Measurements from ENCODE around the gene LOXL1.
A peak's percentile ranks its signal among the peaks of the same experiment; 100 is the strongest.

LOXL1 gene

DNA sequence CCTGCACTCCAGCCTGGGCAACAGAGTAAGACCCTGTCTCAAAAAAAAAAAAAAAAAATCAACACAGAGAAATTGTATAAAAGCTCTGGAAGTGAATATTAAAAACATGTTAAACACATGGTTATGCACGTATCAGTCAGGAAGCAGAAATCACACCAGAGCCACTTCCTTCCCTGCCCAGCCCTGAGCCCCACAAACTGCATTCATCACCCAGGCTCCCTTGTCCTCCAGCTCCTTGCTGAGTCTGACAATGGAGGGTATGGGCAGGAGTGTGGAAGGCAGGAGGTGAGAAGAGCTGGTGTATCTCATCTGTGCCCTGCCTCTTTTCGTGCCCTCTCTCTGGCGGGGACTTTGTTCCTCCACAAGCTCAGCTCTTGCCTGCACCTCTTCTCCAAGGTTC is 12.1 kb upstream of the LOXL1 start:
- no peak overlapping the region for H3K9ac ChIP-seq (ENCODE audit: low read depth, low read length)
- peaks cover 3% of the 10 kb centered on the region for H3K9me3 ChIP-seq (ENCODE audit: control insufficient read depth, insufficient read depth, low read length)
- H3K36me3 ChIP-seq (ENCODE audit: control insufficient read depth, insufficient read depth, low read length) = peaks cover 3% of the 10 kb centered on the region
- H3K4me3 ChIP-seq (ENCODE audit: low read depth, low read length) = no peak overlapping the region
- H3K4me1 ChIP-seq (ENCODE audit: control insufficient read depth, insufficient read depth, low read length) = no peaks in the 10 kb centered on the region
- no peaks in the 10 kb centered on the region for H3K27me3 ChIP-seq (ENCODE audit: control insufficient read depth, insufficient read depth, low read length)

DNA sequence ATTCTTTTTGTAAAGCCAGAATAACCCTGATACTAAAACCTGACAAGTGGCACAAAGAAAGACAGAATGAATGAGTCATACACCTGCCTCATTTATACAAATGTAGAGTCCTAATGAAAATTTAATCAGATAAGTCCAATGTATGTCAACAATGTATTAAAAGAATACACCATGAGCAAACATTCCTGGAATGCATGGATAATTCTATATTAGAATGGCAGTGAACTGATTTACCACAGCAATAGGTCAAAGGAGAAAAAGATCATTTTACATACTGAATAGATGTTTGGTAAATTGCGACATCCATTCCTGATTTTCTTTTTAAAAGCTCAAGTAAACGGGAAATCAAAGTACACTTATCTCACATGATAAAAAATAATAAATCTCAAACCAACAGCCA is 11.2 kb upstream of the LOXL1 start:
- Histone ChIP-seq H3K9me3 (ENCODE audit: control insufficient read depth, insufficient read depth, low read length) (peaks cover 3% of the 10 kb centered on the region), H3K9ac (ENCODE audit: low read depth, low read length) (no peak overlapping the region), H3K4me1 (ENCODE audit: control insufficient read depth, insufficient read depth, low read length) (no peaks in the 10 kb centered on the region), H3K4me3 (ENCODE audit: low read depth, low read length) (no peak overlapping the region), H3K27me3 (ENCODE audit: control insufficient read depth, insufficient read depth, low read length) (no peaks in the 10 kb centered on the region), H3K36me3 (ENCODE audit: control insufficient read depth, insufficient read depth, low read length) (peaks cover 3% of the 10 kb centered on the region)

GRCh38 chr15:73918784-73919183 is 7.5 kb upstream of the LOXL1 start:
- Histone ChIP-seq H3K9me3 (ENCODE audit: control insufficient read depth, insufficient read depth, low read length) (peaks cover 3% of the 10 kb centered on the region), H3K36me3 (ENCODE audit: control insufficient read depth, insufficient read depth, low read length) (peaks cover 3% of the 10 kb centered on the region), H3K9ac (ENCODE audit: low read depth, low read length) (no peak overlapping the region), H3K4me3 (ENCODE audit: low read depth, low read length) (no peak overlapping the region), H3K27me3 (ENCODE audit: control insufficient read depth, insufficient read depth, low read length) (peaks cover 3% of the 10 kb centered on the region), H3K4me1 (ENCODE audit: control insufficient read depth, insufficient read depth, low read length) (peaks cover 18% of the 10 kb centered on the region)

GRCh38 chr15:73919706-73920105 is 6.6 kb upstream of the LOXL1 start:
- no peak overlapping the region for H3K9ac ChIP-seq (ENCODE audit: low read depth, low read length)
- H3K9me3 ChIP-seq (ENCODE audit: control insufficient read depth, insufficient read depth, low read length) = peaks cover 3% of the 10 kb centered on the region
- H3K36me3 ChIP-seq (ENCODE audit: control insufficient read depth, insufficient read depth, low read length) = peaks cover 3% of the 10 kb centered on the region
- H3K27me3 ChIP-seq (ENCODE audit: control insufficient read depth, insufficient read depth, low read length) = peaks cover 3% of the 10 kb centered on the region
- H3K4me1 ChIP-seq (ENCODE audit: control insufficient read depth, insufficient read depth, low read length) = peaks cover 26% of the 10 kb centered on the region
- H3K4me3 ChIP-seq (ENCODE audit: low read depth, low read length) = no peak overlapping the region

DNA sequence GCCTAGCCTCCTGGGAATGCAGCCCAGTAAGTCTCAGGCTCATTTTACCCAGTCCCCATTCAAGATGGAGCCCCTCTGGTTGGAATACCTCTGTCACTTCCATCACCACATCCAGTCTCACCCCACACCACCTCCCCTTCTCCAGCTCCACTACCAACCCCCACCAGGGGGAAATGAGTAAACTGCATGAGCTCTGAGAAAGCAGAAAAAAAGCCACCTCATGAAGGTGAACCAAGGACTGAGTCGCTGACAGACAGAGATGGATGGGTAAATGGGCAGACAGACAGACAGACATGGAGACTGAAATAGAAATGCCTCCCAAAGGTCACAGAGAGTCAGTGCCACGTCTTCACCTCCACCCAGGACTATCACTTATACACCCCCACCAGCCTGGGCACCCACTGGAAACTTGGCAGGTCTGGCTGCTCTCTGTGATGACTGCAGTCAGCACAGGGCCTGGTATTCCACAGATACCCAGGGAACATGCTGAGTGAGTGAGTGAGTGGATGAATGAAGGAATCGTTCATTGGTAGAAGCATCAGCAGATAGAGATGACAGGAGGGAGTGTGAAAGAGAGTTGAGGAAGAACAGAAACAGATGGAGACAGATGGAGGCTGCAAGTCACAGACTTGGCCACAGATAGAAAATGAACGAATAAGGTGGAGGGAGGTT is 4.9 kb upstream of the LOXL1 start:
- H3K27me3 ChIP-seq (ENCODE audit: control insufficient read depth, insufficient read depth, low read length) = peaks cover 6% of the 10 kb centered on the region
- H3K9ac ChIP-seq (ENCODE audit: low read depth, low read length) = no peak overlapping the region
- H3K36me3 ChIP-seq (ENCODE audit: control insufficient read depth, insufficient read depth, low read length) = no peaks in the 10 kb centered on the region
- H3K4me1 ChIP-seq (ENCODE audit: control insufficient read depth, insufficient read depth, low read length) = peaks cover 39% of the 10 kb centered on the region
- H3K9me3 ChIP-seq (ENCODE audit: control insufficient read depth, insufficient read depth, low read length) = peaks cover 3% of the 10 kb centered on the region
- no peak overlapping the region for H3K4me3 ChIP-seq (ENCODE audit: low read depth, low read length)

DNA sequence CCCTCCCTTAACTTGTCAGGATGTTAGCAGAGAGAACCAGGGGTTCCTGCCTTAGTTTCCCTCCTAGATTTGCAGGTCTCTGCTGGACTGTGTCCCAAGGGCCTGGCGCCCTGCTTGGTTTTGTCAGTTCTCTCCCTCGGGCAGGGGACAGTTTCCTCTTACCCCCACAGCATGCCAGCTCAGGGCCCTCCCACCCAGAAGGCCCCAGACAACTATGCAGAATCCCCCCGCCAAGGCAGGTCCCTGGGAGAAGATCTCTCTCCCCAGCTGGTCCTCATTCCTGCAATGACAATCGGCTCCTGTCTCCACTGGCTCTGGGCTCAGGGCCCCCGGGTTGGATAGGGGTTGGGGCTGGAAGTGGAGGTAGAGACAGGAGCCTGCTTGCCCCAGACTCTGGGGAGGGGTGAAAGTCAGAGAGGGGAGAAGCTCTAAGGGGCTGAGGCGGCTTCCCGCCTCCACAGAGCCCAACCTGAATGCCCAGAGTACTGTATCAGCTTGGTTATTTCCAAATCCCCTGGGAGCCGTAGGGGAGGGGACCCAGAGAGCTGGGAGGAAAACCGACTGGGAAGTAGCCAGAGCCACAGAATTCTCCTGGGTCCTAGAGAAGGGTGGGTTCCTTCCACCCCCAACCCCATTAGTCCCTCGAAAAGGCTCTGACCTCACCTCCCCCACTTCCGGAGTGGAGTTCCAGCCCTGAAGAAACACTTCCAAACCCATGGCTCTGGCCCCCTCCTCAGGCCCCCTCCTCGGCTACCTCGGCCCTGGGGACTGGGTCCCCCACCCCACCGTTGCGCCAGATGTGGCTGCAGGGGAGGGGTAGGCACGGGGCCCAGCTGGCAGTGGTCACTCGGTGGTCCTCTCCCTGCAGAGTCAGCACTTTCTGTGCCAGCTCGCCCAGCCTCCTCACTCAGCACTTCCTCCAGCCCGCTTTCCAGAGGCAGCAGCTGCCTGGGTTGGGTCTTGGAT is 3.8 kb upstream of the LOXL1 start:
- peak overlapping the region; percentile 30 for H3K4me3 ChIP-seq (ENCODE audit: low read depth, low read length)
- no peak overlapping the region for H3K9ac ChIP-seq (ENCODE audit: low read depth, low read length)
- H3K4me1 ChIP-seq (ENCODE audit: control insufficient read depth, insufficient read depth, low read length) = peaks cover 39% of the 10 kb centered on the region
- peaks cover 6% of the 10 kb centered on the region for H3K27me3 ChIP-seq (ENCODE audit: control insufficient read depth, insufficient read depth, low read length)
- peaks cover 3% of the 10 kb centered on the region for H3K9me3 ChIP-seq (ENCODE audit: control insufficient read depth, insufficient read depth, low read length)
- H3K36me3 ChIP-seq (ENCODE audit: control insufficient read depth, insufficient read depth, low read length) = no peaks in the 10 kb centered on the region

GRCh38 chr15:73923156-73923487 is 3.1 kb upstream of the LOXL1 start:
- Histone ChIP-seq H3K4me3 (ENCODE audit: low read depth, low read length) (peak overlapping the region; percentile 30), H3K27me3 (ENCODE audit: control insufficient read depth, insufficient read depth, low read length) (peaks cover 6% of the 10 kb centered on the region), H3K4me1 (ENCODE audit: control insufficient read depth, insufficient read depth, low read length) (peaks cover 41% of the 10 kb centered on the region), H3K36me3 (ENCODE audit: control insufficient read depth, insufficient read depth, low read length) (no peaks in the 10 kb centered on the region), H3K9me3 (ENCODE audit: control insufficient read depth, insufficient read depth, low read length) (peaks cover under 1% of the 10 kb centered on the region), H3K9ac (ENCODE audit: low read depth, low read length) (no peak overlapping the region)

DNA sequence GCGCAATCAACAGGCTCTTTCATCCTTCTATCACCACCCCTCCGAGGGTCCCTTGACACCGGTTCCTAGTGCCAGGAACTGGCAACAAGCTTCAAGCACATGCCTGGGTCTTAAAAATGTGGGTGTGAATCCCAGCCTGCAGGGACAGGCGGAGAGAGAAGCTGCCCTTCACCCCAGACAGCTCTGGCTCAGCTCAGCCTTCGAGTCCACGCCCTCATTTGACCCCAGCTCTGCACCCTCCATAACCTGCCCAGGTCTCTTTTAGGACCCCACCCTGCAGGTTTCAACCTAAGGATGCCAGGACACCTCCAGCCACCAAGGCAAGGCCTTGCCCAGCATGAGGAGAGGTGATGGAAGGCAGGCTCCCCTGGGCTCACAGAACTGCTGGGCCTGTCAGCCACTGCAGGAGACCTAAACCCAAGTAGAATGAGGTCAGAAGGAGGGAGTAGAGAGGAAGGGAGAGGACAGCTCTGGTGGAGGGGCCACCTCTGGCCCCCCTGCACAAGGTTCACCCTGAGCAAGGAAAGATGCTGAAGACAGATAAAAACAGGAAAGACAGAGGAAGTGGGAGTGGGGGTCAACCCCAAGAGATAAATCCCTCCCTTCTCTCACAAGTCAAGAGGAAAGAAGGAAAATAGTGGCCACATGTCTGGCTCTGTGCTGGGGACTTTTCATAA is 2.6 kb upstream of the LOXL1 start:
- Histone ChIP-seq H3K9me3 (ENCODE audit: control insufficient read depth, insufficient read depth, low read length) (no peaks in the 10 kb centered on the region), H3K9ac (ENCODE audit: low read depth, low read length) (no peak overlapping the region), H3K27me3 (ENCODE audit: control insufficient read depth, insufficient read depth, low read length) (peaks cover 6% of the 10 kb centered on the region), H3K4me3 (ENCODE audit: low read depth, low read length) (no peak overlapping the region), H3K36me3 (ENCODE audit: control insufficient read depth, insufficient read depth, low read length) (no peaks in the 10 kb centered on the region), H3K4me1 (ENCODE audit: control insufficient read depth, insufficient read depth, low read length) (peaks cover 43% of the 10 kb centered on the region)

- no peak overlapping the region for H3K4me3 ChIP-seq (ENCODE audit: low read depth, low read length)
- no peaks in the 10 kb centered on the region for H3K36me3 ChIP-seq (ENCODE audit: control insufficient read depth, insufficient read depth, low read length)
- H3K4me1 ChIP-seq (ENCODE audit: control insufficient read depth, insufficient read depth, low read length) = peaks cover 43% of the 10 kb centered on the region
- no peaks in the 10 kb centered on the region for H3K9me3 ChIP-seq (ENCODE audit: control insufficient read depth, insufficient read depth, low read length)
- peaks cover 6% of the 10 kb centered on the region for H3K27me3 ChIP-seq (ENCODE audit: control insufficient read depth, insufficient read depth, low read length)
- no peak overlapping the region for H3K9ac ChIP-seq (ENCODE audit: low read depth, low read length)
Observed at GRCh38 chr15:73924171-73924921, 1.9 kb upstream of the LOXL1 start.

DNA sequence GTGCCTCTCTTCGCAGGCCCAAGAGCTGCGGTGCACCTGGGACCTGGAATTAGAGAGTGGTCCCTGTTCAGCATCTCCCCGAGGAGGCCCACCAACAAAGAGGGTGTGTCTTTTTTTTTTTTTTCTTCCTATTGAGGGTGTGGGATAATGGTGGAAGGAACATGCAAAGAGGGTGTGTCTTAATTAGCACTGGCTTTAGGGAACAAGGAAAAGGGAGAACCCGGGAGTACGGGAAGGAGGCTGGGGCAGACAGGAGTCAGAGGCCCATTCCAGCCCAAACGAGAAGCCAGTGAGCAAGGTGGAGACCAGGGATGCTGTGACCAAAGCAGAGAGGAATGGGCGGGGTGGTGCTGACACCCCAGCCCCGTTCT is 429 bp upstream of the LOXL1 start:
- no peak overlapping the region for H3K9ac ChIP-seq (ENCODE audit: low read depth, low read length)

GRCh38 chr15:73927003-73927475 is 777 bp downstream of the LOXL1 start:
- Histone ChIP-seq H3K27me3 (ENCODE audit: control insufficient read depth, insufficient read depth, low read length) (peaks cover 6% of the 10 kb centered on the region), H3K9ac (ENCODE audit: low read depth, low read length) (peak overlapping the region; percentile 37)

More for the DNA sequence above, 429 bp upstream of the LOXL1 start:
- Histone ChIP-seq H3K4me3 (ENCODE audit: low read depth, low read length) (peak overlapping the region; percentile 75), H3K36me3 (ENCODE audit: control insufficient read depth, insufficient read depth, low read length) (no peaks in the 10 kb centered on the region), H3K9me3 (ENCODE audit: control insufficient read depth, insufficient read depth, low read length) (no peaks in the 10 kb centered on the region), H3K4me1 (ENCODE audit: control insufficient read depth, insufficient read depth, low read length) (peaks cover 43% of the 10 kb centered on the region), H3K27me3 (ENCODE audit: control insufficient read depth, insufficient read depth, low read length) (peaks cover 6% of the 10 kb centered on the region)

More at GRCh38 chr15:73927003-73927475, 777 bp downstream of the LOXL1 start:
- Histone ChIP-seq H3K9me3 (ENCODE audit: control insufficient read depth, insufficient read depth, low read length) (no peaks in the 10 kb centered on the region), H3K4me1 (ENCODE audit: control insufficient read depth, insufficient read depth, low read length) (peaks cover 40% of the 10 kb centered on the region), H3K4me3 (ENCODE audit: low read depth, low read length) (peak overlapping the region; percentile 75), H3K36me3 (ENCODE audit: control insufficient read depth, insufficient read depth, low read length) (no peaks in the 10 kb centered on the region)
